22Rv1 (cell line): ENCODE results near the gene POT1.

Source experiments
- H3K27ac ChIP-seq: fragments of 450-650 bp; 2 replicates; pipeline ENCODE4 v1.5.1; 2017
- ZFX ChIP-seq: fragments of 450-650 bp; IDR thresholded peaks from 2 replicates; pipeline ENCODE4 v1.6.1; 2017; ENCODE audit warnings: antibody characterized with exemption, borderline replicate concordance
- TF ChIP-seq, protein P1 (sequence below): fragments of 450-650 bp; IDR thresholded peaks from 2 replicates; pipeline ENCODE4 v1.5.1; 2017; ENCODE audit warnings: mild to moderate bottlenecking

POT1 gene

GRCh38 chr7:124775422-124775821 is 154.2 kb downstream of the POT1 start:
- TF ChIP-seq, protein P1, sequence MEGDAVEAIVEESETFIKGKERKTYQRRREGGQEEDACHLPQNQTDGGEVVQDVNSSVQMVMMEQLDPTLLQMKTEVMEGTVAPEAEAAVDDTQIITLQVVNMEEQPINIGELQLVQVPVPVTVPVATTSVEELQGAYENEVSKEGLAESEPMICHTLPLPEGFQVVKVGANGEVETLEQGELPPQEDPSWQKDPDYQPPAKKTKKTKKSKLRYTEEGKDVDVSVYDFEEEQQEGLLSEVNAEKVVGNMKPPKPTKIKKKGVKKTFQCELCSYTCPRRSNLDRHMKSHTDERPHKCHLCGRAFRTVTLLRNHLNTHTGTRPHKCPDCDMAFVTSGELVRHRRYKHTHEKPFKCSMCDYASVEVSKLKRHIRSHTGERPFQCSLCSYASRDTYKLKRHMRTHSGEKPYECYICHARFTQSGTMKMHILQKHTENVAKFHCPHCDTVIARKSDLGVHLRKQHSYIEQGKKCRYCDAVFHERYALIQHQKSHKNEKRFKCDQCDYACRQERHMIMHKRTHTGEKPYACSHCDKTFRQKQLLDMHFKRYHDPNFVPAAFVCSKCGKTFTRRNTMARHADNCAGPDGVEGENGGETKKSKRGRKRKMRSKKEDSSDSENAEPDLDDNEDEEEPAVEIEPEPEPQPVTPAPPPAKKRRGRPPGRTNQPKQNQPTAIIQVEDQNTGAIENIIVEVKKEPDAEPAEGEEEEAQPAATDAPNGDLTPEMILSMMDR, result no peak
- TF ChIP-seq ZFX, result no peak

GRCh38 chr7:124773938-124774337 is 155.7 kb downstream of the POT1 start:
- TF ChIP-seq ZFX, result no peak
- TF ChIP-seq, protein P1, result no peak
- H3K27ac ChIP-seq, result no peak overlapping the region

More at GRCh38 chr7:124775422-124775821, 154.2 kb downstream of the POT1 start:
- H3K27ac ChIP-seq, result no peak overlapping the region

- TF ChIP-seq, protein P1, result no peak
- no peak for TF ChIP-seq ZFX
- H3K27ac ChIP-seq, result no peak overlapping the region
Measured at GRCh38 chr7:124773339-124773738, 156.3 kb downstream of the POT1 start.
